ENCODE measurements around the gene CD180.

Gene CD180

DNA sequence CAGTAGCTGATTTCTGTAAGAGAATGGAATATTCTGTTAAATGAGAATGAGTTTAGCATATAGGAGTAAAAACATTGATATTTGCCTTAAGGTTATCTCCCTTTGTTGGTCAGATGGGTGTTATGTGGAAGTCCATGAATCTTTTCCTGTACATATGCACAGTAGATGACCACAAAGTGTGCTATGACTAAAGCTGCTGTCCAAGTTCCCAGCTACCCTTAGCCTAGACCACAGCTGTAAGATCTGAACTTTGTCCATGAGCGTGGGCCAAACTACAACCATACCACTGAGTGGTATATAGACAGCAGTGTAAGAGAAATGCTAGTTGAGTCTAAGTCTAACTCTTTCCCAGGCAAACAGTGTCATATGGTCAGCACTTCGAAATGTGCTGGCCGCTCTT lies 48.8 kb downstream of the CD180 start:
- no peaks in the 10 kb centered on the region for H3K9me2 ChIP-seq (replicated peaks; ENCODE audit: insufficient read depth, low read length)
- H4K20me1 ChIP-seq (ENCODE audit: insufficient read depth, low read length), result no peaks in the 10 kb centered on the region
- no peaks in the 10 kb centered on the region for H3F3A ChIP-seq (ENCODE audit: insufficient read depth, low read length)
- H2AFZ ChIP-seq (ENCODE audit: low read length), result no peak overlapping the region
- no peaks in the 10 kb centered on the region for H3K9me3 ChIP-seq (replicated peaks; ENCODE audit: insufficient read depth, low read length)
- H3K79me2 ChIP-seq (ENCODE audit: low read length), result no peaks in the 10 kb centered on the region
- no peak for DNase-seq
- TF ChIP-seq EZH2phosphoT487 (IDR thresholded peaks at IDR 0.05; ENCODE audit: low read length), result no peak
- TF ChIP-seq EZH2 (optimal IDR thresholded peaks at IDR 0.05; ENCODE audit: low read depth, low read length), result no peak
- TF ChIP-seq, protein P1, sequence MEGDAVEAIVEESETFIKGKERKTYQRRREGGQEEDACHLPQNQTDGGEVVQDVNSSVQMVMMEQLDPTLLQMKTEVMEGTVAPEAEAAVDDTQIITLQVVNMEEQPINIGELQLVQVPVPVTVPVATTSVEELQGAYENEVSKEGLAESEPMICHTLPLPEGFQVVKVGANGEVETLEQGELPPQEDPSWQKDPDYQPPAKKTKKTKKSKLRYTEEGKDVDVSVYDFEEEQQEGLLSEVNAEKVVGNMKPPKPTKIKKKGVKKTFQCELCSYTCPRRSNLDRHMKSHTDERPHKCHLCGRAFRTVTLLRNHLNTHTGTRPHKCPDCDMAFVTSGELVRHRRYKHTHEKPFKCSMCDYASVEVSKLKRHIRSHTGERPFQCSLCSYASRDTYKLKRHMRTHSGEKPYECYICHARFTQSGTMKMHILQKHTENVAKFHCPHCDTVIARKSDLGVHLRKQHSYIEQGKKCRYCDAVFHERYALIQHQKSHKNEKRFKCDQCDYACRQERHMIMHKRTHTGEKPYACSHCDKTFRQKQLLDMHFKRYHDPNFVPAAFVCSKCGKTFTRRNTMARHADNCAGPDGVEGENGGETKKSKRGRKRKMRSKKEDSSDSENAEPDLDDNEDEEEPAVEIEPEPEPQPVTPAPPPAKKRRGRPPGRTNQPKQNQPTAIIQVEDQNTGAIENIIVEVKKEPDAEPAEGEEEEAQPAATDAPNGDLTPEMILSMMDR (IDR thresholded peaks at IDR 0.05; ENCODE audit: low read length), result no peak
- no peak overlapping the region for H3K4me3 ChIP-seq (ENCODE audit: low read length)
- H3K27ac ChIP-seq (ENCODE audit: low read length), result no peak overlapping the region
- H3K9ac ChIP-seq (ENCODE audit: low read length), result no peak overlapping the region
- no peaks in the 10 kb centered on the region for H3K27me3 ChIP-seq (replicated peaks; ENCODE audit: insufficient read depth, low read length)
- no peaks in the 10 kb centered on the region for H3K4me1 ChIP-seq (ENCODE audit: low read length)
- no peak overlapping the region for H3K4me2 ChIP-seq (ENCODE audit: low read depth, low read length)
- no peaks in the 10 kb centered on the region for H3K36me3 ChIP-seq (replicated peaks; ENCODE audit: insufficient read depth, low read length)

DNA sequence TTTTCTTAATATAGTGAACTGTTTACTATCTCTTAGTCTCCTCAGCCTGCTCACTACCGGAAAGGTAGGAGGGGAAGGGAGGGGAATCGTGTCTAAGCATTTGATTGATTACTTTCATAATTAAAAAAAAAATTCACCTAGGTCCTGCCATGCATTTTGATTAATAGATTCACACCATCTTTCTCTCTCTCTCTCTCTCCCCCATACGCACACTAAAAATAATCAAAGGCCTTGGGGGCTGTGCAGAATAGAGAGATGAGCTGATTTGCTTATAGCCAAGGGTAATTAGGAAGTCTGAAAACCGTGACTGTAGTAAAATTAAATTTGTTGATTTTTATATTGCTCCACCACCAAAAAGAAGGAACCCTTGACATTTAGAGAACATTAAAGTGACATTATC lies 49.6 kb downstream of the CD180 start:
- H3K79me2 ChIP-seq (ENCODE audit: low read length), result no peaks in the 10 kb centered on the region
- no peaks in the 10 kb centered on the region for H3K4me1 ChIP-seq (ENCODE audit: low read length)
- H3K9me3 ChIP-seq (replicated peaks; ENCODE audit: insufficient read depth, low read length), result no peaks in the 10 kb centered on the region
- no peaks in the 10 kb centered on the region for H3K36me3 ChIP-seq (replicated peaks; ENCODE audit: insufficient read depth, low read length)
- no peak for DNase-seq
- TF ChIP-seq, protein P1 (IDR thresholded peaks at IDR 0.05; ENCODE audit: low read length), result no peak
- TF ChIP-seq EZH2phosphoT487 (IDR thresholded peaks at IDR 0.05; ENCODE audit: low read length), result no peak
- no peak for TF ChIP-seq EZH2 (optimal IDR thresholded peaks at IDR 0.05; ENCODE audit: low read depth, low read length)
- H3K9ac ChIP-seq (ENCODE audit: low read length), result no peak overlapping the region
- no peaks in the 10 kb centered on the region for H3K27me3 ChIP-seq (replicated peaks; ENCODE audit: insufficient read depth, low read length)
- no peaks in the 10 kb centered on the region for H3F3A ChIP-seq (ENCODE audit: insufficient read depth, low read length)
- H4K20me1 ChIP-seq (ENCODE audit: insufficient read depth, low read length), result no peaks in the 10 kb centered on the region
- H3K4me2 ChIP-seq (ENCODE audit: low read depth, low read length), result no peak overlapping the region
- no peak overlapping the region for H2AFZ ChIP-seq (ENCODE audit: low read length)
- H3K9me2 ChIP-seq (replicated peaks; ENCODE audit: insufficient read depth, low read length), result no peaks in the 10 kb centered on the region
- no peak overlapping the region for H3K4me3 ChIP-seq (ENCODE audit: low read length)
- H3K27ac ChIP-seq (ENCODE audit: low read length), result no peak overlapping the region

DNA sequence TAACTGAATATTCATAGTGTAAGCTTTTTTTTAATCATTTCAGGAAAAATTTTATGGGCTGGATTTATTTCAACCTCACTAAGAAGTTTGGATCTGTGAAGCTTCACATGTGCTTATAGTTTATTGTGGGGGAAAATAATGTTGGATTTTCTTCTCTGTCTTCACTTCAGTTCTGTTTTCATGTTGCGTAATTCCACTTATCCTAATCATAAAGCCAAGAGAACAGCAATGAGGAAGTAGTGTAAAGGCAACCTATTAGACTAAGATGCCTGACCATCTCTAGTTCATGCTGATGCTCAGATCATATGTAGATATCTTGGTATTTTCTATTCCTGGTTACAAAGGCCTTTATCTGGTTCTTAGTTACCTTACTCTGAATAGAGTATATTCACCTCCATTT lies 50.0 kb downstream of the CD180 start:
- no peak overlapping the region for H3K27ac ChIP-seq (ENCODE audit: low read length)
- H3K9ac ChIP-seq (ENCODE audit: low read length), result no peak overlapping the region
- H3K9me3 ChIP-seq (replicated peaks; ENCODE audit: insufficient read depth, low read length), result no peaks in the 10 kb centered on the region
- no peaks in the 10 kb centered on the region for H3K27me3 ChIP-seq (replicated peaks; ENCODE audit: insufficient read depth, low read length)
- H3K36me3 ChIP-seq (replicated peaks; ENCODE audit: insufficient read depth, low read length), result no peaks in the 10 kb centered on the region
- no peak overlapping the region for H3K4me2 ChIP-seq (ENCODE audit: low read depth, low read length)
- DNase-seq, result no peak
- no peaks in the 10 kb centered on the region for H3K9me2 ChIP-seq (replicated peaks; ENCODE audit: insufficient read depth, low read length)
- no peak overlapping the region for H2AFZ ChIP-seq (ENCODE audit: low read length)
- no peak for TF ChIP-seq EZH2 (optimal IDR thresholded peaks at IDR 0.05; ENCODE audit: low read depth, low read length)
- no peak for TF ChIP-seq EZH2phosphoT487 (IDR thresholded peaks at IDR 0.05; ENCODE audit: low read length)
- TF ChIP-seq, protein P1 (IDR thresholded peaks at IDR 0.05; ENCODE audit: low read length), result no peak
- H3F3A ChIP-seq (ENCODE audit: insufficient read depth, low read length), result no peaks in the 10 kb centered on the region
- no peak overlapping the region for H3K4me3 ChIP-seq (ENCODE audit: low read length)
- H3K4me1 ChIP-seq (ENCODE audit: low read length), result no peaks in the 10 kb centered on the region
- no peaks in the 10 kb centered on the region for H4K20me1 ChIP-seq (ENCODE audit: insufficient read depth, low read length)
- no peaks in the 10 kb centered on the region for H3K79me2 ChIP-seq (ENCODE audit: low read length)

Measured in MM.1S (cell line).